Upper lobe of left lung (tissue), 6 donors: Measurements from ENCODE around the gene RHPN2. TPM values are rescaled to one million over a fixed set of nuclear protein-coding genes. Genes with fewer than 3 reads are reported as not detected.

Experiments used
- ATAC-seq, 2 donors: fragments of 200-7000 bp; cut with Tn5 transposase; one replicate each; pipeline ENCODE4 v1.9.1; 2022; ENCODE audit warnings: mild to moderate bottlenecking in 2 of 2, moderate library complexity in 2 of 2; ENCODE audit not compliant: low FRiP score in 2 of 2
- DNase-seq, 2 donors: peaks; one replicate each; pipeline ENCODE4 v3.0.0-alpha.2; 2019 to 2020
- H3K27ac ChIP-seq, 4 donors: fragments of 200-600 bp; sonication (generic); one replicate each; pipeline ENCODE4 v1.5.1; 2016 to 2019
- H3K27me3 ChIP-seq, 4 donors: fragments of 200-600 bp; sonication (generic); one replicate each; pipeline ENCODE4 v1.5.1; 2017 to 2019
- H3K36me3 ChIP-seq, 4 donors: fragments of 200-600 bp; sonication (generic); one replicate each; pipeline ENCODE4 v1.5.1; 2016 to 2019
- H3K4me1 ChIP-seq, 4 donors: fragments of 200-600 bp; sonication (generic); one replicate each; pipeline ENCODE4 v1.5.1; 2018 to 2019
- H3K4me3 ChIP-seq, 4 donors: fragments of 200-600 bp; sonication (generic); one replicate each; pipeline ENCODE4 v1.5.1; 2017 to 2019; ENCODE audit warnings: mild to moderate bottlenecking in 2 of 4, moderate library complexity in 1 of 4
- H3K9me3 ChIP-seq, 4 donors: fragments of 200-600 bp; sonication (generic); one replicate each; pipeline ENCODE4 v1.5.1; 2018 to 2019
- EP300 ChIP-seq, 4 donors: sonication (generic); formaldehyde crosslinking; IDR thresholded peaks; one replicate each; pipeline ENCODE4 v1.5.1; 2017; ENCODE audit warnings: antibody characterized with exemption in 4 of 4, control low read depth in 2 of 4
- POLR2A ChIP-seq, 4 donors: fragments of 450-650 bp; IDR thresholded peaks; one replicate each; pipeline ENCODE4 v1.5.1; 2016 to 2017; ENCODE audit warnings: antibody characterized with exemption in 4 of 4, mild to moderate bottlenecking in 2 of 4
- POLR2AphosphoS5 ChIP-seq, 2 donors: sonication (generic); formaldehyde crosslinking; IDR thresholded peaks; one replicate each; pipeline ENCODE4 v1.5.1; 2017; ENCODE audit warnings: antibody characterized with exemption in 2 of 2
- WGBS, 2 donors: methylation state at CpG; one replicate each; pipeline ENCODE4 v1.1.5; 2017 to 2018; 5-methylcytosine and 5-hydroxymethylcytosine counted together
- total RNA-seq, 6 donors: library from RNA; depleted of rRNA in 4 of 6; stranded (reverse); fragments of >200 nt in 4 of 6; gene quantifications; one replicate each; pipeline versions ENCODE4 v1.1.0 to v1.2.1, GENCODE V29; 2016 to 2021
- TF ChIP-seq, protein P1 (sequence below), 6 experiments: fragments of 450-650 bp in 4 of 6; fragments of 200-600 bp in 2 of 6; sonication (generic) in 2 of 6; IDR thresholded peaks; one replicate each; pipeline ENCODE4 v1.5.1; 2016 to 2019; ENCODE audit warnings: antibody characterized with exemption in 6 of 6
- donor health status: DM: no; HTN: no; CAD: no; lungs with moderate emphysema.
- donor health status: DM: no; HTN: yes; CAD: no; lungs with severe emphysema.

The RHPN2 gene
- total RNA-seq, 6 donors from 2014 or later, result 5.6 to 33.5 (median 13.1) TPM

- ATAC-seq, result no peak
- H3K4me3 ChIP-seq, result peak overlapping the region; percentile 56 to 83 (median 80)
- peak overlapping the region in 3 of 4 donors; percentile 43 to 69 (median 55) for H3K27ac ChIP-seq
- H3K9me3 ChIP-seq, result no peaks in the 10 kb centered on the region
- WGBS, 2 donors, result 5 to 9% methylated on average over 9 to 13 of the region's 56 CpGs
- H3K27me3 ChIP-seq, result peaks cover 0 to 24% (median 8%) of the 10 kb centered on the region in 4 donors
- peaks cover 9 to 27% (median 16%) of the 10 kb centered on the region in 4 donors for H3K4me1 ChIP-seq
- DNase-seq, result peak in 1 of 2 donors; percentile 77
- H3K36me3 ChIP-seq, result no peaks in the 10 kb centered on the region
- TF ChIP-seq POLR2A (IDR thresholded peaks at IDR 0.05) (no peak), EP300 (IDR thresholded peaks at IDR 0.05) (no peak), POLR2AphosphoS5 (IDR thresholded peaks at IDR 0.05) (no peak)
- TF ChIP-seq, protein P1, sequence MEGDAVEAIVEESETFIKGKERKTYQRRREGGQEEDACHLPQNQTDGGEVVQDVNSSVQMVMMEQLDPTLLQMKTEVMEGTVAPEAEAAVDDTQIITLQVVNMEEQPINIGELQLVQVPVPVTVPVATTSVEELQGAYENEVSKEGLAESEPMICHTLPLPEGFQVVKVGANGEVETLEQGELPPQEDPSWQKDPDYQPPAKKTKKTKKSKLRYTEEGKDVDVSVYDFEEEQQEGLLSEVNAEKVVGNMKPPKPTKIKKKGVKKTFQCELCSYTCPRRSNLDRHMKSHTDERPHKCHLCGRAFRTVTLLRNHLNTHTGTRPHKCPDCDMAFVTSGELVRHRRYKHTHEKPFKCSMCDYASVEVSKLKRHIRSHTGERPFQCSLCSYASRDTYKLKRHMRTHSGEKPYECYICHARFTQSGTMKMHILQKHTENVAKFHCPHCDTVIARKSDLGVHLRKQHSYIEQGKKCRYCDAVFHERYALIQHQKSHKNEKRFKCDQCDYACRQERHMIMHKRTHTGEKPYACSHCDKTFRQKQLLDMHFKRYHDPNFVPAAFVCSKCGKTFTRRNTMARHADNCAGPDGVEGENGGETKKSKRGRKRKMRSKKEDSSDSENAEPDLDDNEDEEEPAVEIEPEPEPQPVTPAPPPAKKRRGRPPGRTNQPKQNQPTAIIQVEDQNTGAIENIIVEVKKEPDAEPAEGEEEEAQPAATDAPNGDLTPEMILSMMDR (IDR thresholded peaks at IDR 0.05), result no peak
Measured at GRCh38 chr19:33063753-33064457, 783 bp downstream of the RHPN2 start.

- no peak for DNase-seq
- ATAC-seq, result no peak
- H3K36me3 ChIP-seq, result no peaks in the 10 kb centered on the region
- no peaks in the 10 kb centered on the region for H3K9me3 ChIP-seq
- peak overlapping the region in 3 of 4 donors; percentile 56 to 83 (median 79) for H3K4me3 ChIP-seq
- peaks cover 0 to 24% (median 8%) of the 10 kb centered on the region in 4 donors for H3K27me3 ChIP-seq
- H3K4me1 ChIP-seq, result peaks cover 9 to 27% (median 16%) of the 10 kb centered on the region in 4 donors
- TF ChIP-seq, protein P1 (IDR thresholded peaks at IDR 0.05), result no peak
- TF ChIP-seq POLR2AphosphoS5 (IDR thresholded peaks at IDR 0.05) (no peak), EP300 (IDR thresholded peaks at IDR 0.05) (no peak), POLR2A (IDR thresholded peaks at IDR 0.05) (no peak)
- 4 to 10% methylated on average over 7 of the region's 7 CpGs for whole genome bisulfite sequencing, 2 donors
- no peak overlapping the region for H3K27ac ChIP-seq
Measured at GRCh38 chr19:33063356-33063752, 1.3 kb downstream of the RHPN2 start.

GRCh38 chr19:33062902-33063301 lies 1.8 kb downstream of the RHPN2 start:
- WGBS, 2 donors, result 82 to 90% methylated on average over 5 of the region's 5 CpGs
- H3K9me3 ChIP-seq, result no peaks in the 10 kb centered on the region
- H3K27me3 ChIP-seq, result peaks cover 0 to 24% (median 8%) of the 10 kb centered on the region in 4 donors
- H3K27ac ChIP-seq, result no peak overlapping the region
- H3K4me3 ChIP-seq, result no peak overlapping the region
- TF ChIP-seq POLR2AphosphoS5 (IDR thresholded peaks at IDR 0.05) (no peak), EP300 (IDR thresholded peaks at IDR 0.05) (no peak), POLR2A (IDR thresholded peaks at IDR 0.05) (no peak)
- TF ChIP-seq, protein P1 (IDR thresholded peaks at IDR 0.05), result no peak
- no peaks in the 10 kb centered on the region for H3K36me3 ChIP-seq
- no peak for DNase-seq
- peaks cover 9 to 27% (median 16%) of the 10 kb centered on the region in 4 donors for H3K4me1 ChIP-seq
- ATAC-seq, result no peak

DNA sequence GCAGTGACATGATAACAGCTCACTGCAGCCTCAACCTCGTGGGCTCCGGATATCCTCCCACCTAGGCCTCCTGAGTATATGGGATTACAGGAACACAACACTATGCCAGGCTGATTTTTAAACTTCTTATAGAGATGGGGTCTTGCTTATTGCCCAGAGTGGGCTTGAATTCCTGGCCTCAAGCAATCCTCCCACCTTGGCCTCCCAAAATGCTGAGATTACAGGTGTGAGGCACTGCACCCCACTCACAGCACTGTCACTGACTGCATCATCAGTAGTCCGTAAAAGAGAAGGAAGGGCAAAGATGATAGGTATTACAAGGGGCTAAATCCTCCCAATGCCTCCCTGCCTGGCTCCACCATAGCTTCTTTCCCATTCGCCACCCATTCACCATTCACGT lies 4.1 kb downstream of the RHPN2 start:
- TF ChIP-seq, protein P1 (IDR thresholded peaks at IDR 0.05), result no peak
- no peak overlapping the region for H3K27ac ChIP-seq
- H3K4me3 ChIP-seq, result no peak overlapping the region
- DNase-seq (no peak), ATAC-seq (no peak)
- no peaks in the 10 kb centered on the region for H3K36me3 ChIP-seq
- H3K27me3 ChIP-seq, result peaks cover 0 to 24% (median 8%) of the 10 kb centered on the region in 4 donors
- 82% methylated on average over 5 of the region's 5 CpGs for WGBS, 2 donors
- H3K9me3 ChIP-seq, result no peaks in the 10 kb centered on the region
- H3K4me1 ChIP-seq, result peaks cover 9 to 27% (median 16%) of the 10 kb centered on the region in 4 donors

DNA sequence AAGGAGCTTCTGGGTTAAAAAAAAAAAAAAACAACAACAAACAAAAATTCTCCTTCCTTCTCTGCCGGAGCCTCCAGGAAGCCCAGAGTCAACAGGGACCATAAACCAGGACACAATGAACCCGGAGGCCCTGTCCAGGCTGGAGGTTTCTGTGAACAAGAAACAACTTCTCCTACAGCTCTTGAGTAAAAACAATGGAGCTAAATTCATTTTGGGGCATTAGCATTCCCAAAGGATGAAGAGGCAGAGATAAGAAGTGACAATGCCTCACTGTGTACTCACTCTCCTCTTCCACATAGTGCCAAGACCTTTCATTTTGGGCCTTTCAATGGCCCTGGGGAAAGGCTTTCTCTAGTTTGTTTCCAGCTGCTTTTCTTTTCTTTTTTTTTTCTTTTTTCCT lies 9.0 kb downstream of the RHPN2 start:
- Histone ChIP-seq H3K27me3 (no peaks in the 10 kb centered on the region), H3K36me3 (no peaks in the 10 kb centered on the region), H3K4me3 (no peak overlapping the region), H3K27ac (no peak overlapping the region), H3K4me1 (peaks cover 0 to 11% (median 9%) of the 10 kb centered on the region in 4 donors), H3K9me3 (no peaks in the 10 kb centered on the region)
- no peak for TF ChIP-seq POLR2AphosphoS5 (IDR thresholded peaks at IDR 0.05)
- TF ChIP-seq EP300 (IDR thresholded peaks at IDR 0.05), result no peak
- TF ChIP-seq, protein P1 (IDR thresholded peaks at IDR 0.05), result no peak
- TF ChIP-seq POLR2A (IDR thresholded peaks at IDR 0.05), result no peak
- WGBS, 2 donors, result 44 to 45% methylated on average over 2 of the region's 2 CpGs
- ATAC-seq (no peak), DNase-seq (no peak)
